GM19455 (cell line): ENCODE results near the gene RHEX.
A peak's percentile ranks its signal among the peaks of the same experiment; 100 is the strongest.
"Not testable (repeated sequence)": the region's sequence is repeated elsewhere in the genome, so short reads cannot be mapped to it uniquely, and the experiment has no call there.

Experiments
- ATAC-seq: cut with Tn5 transposase; IDR thresholded peaks from one replicate; pipeline ENCODE4 v1.9.1; 2021; ENCODE audit not compliant: unreplicated experiment

Gene RHEX

DNA sequence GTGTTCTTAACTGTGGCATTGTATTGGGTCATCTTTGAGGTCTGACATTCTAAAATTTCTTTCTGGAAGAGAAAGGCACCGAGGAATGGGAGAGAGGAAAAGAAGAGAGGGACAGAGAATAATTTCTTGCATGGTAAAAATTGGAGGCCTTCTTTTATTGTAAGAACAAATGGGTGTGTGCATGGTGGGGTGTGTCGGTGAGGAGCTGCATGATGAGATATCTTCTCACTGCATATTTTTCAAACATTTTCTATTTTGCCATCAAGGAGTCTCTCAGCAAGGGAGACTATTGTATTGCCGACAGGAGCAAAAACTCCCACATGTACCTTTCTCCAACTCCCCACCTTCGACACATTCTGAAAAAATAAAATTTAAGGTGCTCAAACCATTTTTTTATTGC lies 22.8 kb upstream of the RHEX start:
- no peak for ATAC-seq

DNA sequence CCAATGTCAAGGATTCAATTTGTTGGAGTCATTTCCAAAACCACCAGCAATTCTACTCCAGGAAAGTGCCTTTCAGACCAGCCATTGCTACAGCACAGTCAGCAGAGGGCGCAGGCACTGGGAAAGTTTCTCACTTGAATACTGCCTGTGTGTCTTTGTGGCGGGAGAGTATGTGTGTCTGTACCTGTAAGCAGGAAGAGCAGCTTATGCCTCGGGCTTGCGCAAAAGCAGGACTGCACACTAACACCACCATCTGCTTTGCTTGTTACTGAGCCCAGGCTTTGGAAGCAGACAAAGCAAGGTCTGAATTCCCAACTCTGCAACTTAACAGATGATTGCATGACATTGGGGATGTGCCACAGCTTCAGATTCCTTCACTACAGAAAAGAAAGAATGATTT lies 22.3 kb upstream of the RHEX start:
- ATAC-seq: peak; percentile 89

DNA sequence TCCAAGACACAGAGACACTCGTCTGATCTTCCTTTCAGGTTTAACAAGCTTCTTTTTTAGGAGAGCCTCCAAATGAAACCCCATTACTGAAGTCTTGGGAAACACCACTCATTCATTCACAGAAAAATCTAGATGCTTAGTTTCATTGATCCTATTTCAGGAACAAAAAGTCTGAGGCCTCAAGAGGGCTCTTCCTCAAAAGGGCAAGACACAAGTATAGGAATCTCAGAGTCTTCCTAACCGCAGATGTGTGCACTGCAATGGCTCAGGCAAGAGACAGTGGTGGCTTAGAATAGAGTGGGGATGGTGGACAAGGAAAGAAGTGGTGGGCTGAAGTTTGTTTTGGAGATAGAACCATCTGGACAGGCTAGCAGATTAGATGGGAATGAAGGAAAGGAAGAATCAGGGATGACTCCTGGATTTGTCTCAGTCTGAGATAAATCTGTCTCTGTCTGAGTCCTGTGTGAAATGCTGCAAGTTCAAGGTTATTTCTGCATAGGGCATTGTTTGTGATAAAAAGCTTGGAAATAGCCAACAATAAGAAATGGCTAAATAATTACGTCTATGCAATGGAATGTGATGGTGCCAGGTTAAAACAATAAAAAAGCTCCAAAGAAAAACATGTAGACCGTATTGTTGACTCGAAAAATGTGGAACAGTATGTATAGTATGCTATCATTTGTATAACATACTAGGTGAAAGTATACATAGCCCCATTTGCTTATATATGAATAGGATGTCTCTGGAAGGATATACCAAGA lies 20.4 kb upstream of the RHEX start:
- no peak for ATAC-seq

DNA sequence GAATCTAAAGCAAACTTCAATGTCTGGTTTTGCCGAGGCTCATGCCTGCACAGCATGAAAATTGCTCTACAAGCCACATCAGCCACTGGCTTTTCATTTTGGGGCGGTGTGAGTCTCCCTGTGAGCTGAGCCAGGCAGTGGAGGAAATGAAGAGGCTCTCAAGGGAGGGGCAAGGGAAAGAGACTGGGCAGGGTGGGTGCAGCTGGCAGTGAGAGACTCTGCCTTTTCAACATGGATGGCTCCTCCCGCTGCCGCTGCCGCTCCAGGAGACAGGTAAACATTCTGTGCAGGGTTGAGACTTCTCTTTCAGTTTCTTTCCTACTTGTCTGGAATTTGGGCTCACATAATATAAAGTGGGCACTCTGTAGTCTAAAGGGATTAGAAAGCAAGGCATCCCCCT lies 17.9 kb upstream of the RHEX start:
- no peak for ATAC-seq

DNA sequence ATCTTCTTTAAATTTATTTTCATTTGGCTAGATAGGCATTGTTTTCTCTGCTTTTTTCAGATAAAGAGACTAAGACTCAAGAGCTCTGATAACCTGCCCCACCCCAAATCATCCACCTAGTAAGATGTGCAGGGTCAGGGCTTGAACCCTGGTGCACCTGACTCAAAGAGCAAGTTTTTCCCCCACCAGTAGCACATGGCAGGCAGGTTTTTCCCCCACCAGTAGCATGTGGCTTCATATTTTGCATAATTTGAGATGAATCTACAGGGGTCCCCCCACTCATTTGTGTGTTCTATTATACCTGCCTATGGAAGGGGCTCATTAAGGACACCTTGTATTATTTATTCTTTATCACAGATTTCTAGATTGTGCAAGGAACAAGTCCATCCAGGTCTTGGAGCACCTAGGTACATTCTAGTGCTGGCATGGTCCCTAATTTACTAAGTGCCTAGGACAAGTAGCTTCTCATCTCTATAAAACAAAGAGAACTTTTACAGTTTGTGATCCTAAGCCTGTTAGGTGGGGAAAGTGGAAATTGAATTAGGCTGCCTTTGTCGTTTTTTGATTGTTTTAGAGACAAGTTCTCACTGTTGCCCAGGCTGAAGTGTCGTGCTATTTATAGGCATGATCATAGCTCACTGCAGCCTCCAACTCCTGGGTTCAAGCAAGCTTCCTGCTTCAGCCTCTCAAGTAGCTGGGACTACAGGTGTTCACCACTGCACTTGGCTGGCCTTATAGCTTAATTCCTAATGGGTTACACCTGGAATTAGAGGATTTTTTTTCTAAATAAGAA lies 16.1 kb upstream of the RHEX start:
- no peak for ATAC-seq

DNA sequence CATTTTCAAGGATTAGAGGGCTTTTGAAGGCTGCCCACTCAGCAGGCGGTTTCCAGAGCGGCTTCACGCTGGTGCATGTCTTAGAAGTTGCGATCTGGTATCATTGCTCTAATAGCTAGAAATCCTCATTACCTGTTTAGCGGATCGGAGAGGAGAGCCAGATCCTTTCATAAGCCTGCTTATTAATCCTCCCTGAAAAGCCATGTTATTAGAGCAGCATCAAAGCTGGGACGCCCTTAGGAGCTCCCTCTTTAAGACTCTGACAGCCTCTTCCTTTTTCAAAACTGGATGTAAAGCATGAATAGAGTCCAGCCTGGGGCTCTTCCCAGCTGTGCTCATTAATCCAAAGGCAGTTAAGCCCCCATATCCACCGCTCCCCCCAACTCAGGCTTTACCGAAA lies 15.4 kb upstream of the RHEX start:
- ATAC-seq: no peak

DNA sequence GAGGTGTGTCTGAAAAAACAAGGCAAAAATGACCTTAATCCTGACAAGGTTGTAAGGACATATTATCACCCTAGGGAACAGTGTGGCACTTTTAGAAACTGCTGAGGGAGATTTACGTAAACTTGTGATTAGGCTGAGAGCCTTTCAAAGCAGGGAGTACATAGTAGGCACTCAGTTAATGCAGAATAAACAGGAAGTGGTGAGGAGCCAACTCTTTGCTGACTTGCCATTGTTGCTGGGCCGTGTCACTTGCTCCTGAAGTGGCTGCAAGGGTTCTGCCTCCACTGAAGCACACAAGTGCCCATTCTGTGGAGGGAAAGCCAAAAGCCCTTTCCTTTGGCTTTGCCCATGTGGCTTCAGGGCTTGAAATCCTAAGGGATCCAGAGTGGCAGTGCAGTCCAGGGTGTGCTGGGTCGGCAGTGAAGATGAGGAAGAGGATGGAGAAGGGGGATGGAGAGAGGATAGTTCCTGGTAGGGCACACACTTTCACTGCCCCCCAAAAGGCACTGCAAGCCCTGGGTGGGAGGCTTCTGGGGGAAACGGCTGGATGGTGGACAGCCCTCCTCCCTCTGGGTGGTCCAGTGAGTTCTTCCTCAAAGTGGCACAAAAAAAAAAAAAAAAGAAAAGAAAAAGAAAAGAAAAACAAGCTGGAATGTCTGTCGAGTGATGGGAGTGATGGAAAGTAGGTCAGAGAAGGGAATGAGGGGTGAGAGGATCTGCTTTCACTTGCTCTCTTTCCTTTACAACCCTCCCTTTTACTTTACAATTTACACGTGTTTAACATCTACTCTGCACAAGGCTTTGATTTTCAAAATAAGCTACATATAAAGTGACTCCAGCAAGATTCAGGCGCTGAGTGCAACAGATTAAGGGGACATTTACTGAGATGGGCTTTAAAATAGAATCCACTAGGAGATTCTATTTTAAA lies 13.7 kb upstream of the RHEX start:
- ATAC-seq: no peak

DNA sequence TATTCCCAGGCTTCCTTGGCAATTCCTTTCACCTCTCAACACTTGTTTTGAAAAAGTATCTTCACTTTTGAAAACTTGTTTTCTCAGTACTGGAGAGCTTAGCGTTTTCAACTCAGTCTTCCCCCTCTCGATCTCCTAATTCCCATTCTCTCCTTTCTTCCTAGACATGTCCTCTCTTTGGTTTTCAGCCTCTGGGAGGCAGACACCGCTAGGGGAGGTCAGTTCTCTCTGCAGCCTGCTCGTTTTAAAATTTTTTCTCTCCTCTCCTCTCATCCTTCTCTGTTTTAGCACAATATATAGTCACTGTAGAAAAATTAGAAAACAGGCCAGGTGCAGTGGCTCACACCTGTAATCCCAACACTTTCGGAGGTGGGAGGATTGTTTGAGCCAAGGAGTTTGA lies 12.6 kb upstream of the RHEX start:
- ATAC-seq: no peak

DNA sequence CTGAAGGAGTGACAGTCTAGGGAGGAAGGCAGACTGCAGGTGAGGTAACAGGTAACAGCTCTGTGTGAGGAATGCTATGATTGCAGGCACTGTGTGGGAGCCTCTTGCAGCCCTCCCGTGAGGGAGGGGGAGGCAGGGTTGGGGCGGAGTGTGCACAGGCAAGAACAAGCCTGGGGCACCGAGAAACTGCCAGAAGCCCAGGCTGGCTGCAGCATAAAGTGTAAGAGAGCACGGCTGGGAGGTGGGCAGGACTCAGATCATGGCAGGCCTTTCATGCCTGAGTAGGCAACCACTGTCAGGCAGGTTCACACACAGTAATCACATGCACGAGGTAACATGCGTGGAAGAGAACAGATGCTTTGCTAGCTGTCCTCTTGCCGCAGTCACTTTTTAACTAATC lies 11.3 kb upstream of the RHEX start:
- no peak for ATAC-seq

DNA sequence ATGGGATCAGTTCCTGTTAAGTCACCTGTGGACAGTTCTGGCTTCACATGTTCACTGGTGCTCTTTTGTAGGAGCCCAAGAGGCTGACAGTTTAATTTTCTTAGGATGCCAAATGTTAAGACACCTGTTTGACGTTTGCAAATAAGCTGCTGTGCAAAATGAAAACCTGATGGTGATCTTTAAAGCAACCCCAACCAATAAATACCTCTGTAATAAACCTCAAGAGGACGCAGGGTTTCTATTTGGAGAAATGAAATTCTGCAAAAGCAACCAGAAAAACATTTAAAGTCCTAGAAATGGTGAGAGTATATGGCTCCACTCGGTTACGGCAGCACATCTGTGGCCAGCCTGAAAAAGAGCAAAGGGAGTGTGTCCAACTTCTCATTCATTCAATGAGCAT lies 5.7 kb upstream of the RHEX start:
- ATAC-seq: no peak

DNA sequence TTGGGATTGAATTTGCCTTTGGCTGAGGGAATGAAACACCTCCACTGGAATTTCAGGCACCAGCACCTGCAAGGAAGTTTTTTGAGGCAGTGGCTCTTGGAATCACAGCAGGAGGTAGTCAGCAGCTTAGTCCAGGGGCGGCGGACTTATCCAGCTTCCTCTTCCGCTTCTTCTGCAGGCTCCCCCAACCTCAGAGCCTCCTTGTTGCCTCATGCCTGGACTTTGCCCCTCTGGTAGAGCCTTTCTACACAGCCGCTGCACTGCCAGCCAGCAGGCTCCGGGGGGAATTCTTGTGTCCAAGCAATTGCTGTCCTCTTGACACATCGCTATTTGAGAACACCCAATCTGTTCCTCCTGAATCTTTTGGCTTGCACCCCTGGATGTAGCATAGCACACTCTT lies 4.4 kb upstream of the RHEX start:
- ATAC-seq: no peak

DNA sequence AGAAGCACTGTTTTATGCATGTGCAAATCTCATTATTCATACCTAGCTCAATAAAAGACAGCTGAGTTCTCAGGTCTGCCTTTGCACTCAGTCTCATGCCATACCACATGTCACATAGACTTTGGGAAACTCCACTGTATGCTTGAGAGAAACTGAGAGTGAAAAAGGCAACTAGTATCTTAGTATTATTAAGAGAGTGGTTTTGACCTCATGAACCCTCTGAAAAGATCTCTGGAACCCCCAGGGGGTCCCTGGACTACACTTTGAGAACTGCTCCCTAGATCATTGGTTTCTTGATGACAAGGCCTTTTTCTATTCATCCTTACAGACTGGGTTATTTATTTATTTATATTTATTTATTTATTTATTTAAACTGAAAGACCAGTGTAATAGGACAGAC lies 3.7 kb upstream of the RHEX start:
- peak; percentile 41 for ATAC-seq

DNA sequence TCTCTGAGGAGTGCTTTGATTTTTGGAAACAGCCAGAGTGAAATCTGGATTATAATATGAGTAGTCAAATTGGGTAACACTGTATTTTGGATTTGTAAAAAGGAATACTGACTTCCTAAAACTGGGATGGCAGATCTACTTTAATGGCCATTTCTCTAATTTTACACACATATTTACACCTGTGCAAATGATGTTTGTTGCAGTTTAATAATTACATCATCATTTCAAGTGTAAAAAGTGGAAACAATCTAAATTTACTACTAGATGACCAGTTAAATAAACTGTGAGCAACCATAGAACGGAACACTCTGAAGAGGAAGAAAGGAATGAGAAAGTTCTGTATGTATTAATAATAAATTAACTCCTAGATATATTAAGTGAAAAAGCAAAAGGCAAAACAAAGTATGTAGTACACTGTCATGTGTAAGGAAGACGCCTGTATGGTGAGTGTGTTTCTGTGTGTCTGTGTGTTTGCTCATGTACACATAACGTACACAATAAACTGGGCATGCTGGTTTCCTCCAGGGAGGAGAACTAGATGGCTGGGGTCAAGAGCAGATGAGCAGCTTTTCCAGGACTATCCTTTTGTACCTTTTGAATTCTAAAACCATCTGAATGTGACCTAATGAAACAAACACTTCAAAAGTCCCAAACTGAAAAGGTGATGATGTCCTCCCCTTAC lies 2.9 kb upstream of the RHEX start:
- ATAC-seq: no peak

DNA sequence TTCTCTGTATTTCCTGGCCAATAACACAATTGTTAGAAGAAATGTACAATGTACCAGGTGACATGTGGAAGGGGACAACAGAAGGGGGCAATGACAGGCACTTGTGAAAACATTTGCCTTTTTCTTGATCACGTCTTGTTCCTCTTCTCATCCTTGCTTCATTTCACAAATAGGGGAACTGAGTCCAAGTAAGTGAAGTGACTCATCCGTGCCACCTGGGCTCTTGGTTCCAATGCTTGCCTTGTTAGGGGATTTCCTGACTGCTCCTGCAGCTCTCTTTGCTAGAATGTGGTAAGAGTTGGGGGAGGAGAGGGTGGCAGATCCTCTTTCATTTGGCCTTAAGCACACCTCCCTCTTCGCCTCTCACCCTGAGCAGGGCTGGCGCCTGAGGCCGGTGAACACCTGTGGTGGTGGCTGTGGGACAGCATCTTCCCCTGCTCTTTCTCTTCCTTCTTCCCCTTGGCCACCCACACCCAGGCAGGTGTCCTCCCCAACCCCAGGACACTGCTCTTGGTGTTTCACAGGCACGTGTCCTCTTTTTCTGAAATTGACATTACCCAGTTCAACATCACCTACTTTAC lies 2.2 kb upstream of the RHEX start:
- peak; percentile 80 for ATAC-seq

DNA sequence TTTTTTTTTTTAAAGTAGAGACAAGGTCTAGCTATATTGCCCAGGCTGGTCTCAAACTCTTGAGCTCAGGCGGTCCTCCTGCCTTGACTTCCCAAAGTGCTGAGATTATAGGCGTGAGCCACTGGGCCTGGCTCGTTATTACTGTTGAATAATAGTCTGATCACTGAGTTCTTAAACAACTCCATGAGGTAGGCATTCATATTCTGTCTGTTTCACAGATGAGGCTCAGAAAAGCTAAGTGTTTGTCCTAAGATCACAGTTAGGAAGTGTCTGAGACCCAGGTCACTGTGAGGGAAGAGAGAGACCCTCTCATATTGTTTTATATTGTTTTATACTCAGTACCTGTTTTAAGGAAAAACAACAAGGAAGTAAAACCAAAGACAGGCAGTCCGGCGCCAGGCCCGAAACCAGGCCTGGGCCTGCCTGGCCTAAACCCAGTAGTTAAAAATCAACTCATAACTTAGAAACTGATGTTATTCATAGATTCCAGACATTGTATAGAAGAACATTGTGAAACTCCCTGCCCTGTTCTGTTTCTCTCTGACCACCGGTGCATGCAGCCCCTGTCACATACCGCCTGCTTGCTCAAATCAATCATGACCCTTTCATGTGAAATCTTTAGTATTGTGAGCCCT lies 625 bp upstream of the RHEX start:
- not testable (repeated sequence) for ATAC-seq

DNA sequence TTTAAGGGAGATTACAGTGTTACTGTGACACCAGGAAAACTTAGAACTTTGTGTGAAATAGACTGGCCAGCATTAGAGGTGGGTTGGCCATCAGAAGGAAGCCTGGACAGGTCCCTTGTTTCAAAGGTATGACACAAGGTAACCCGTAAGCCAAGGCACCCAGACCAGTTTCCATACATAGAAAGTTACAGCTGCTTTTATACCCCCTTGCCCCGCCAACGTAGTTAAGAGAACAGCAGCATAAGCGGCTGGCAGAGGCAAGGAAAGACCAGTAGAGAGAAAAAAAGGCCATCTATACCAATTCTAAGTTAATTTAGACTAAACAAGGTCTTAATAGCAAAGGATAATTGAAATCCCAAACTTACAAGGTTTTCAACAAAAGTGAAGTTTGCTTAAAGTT lies 643 bp downstream of the RHEX start:
- not testable (repeated sequence) for ATAC-seq

DNA sequence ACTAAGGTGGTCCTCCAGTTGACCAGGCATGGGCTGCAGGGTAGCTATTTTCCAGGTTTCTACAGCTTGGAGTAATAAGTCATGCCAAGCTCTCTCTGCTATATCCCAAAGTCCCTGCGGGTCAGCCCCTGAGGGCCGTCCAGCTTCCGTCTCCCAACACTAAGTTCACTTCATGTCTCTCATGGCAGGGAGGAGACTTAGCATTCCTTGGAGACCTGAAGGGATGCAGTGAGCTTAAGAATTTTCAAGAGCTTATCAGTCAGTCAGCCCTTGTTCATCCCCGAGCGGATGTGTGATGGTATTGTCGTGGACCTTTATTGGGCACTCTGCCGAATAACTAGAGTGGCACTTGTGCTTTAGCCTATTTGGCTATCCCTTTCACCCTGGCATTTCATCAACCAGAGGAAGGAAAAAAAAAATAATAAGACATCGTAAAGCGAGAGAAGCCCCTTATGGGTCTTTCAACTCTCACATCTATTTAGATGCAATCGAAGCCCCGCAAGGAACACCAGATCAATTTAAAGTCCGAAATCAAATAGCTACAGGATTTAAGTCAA lies 2.2 kb downstream of the RHEX start:
- ATAC-seq: not testable (repeated sequence)

DNA sequence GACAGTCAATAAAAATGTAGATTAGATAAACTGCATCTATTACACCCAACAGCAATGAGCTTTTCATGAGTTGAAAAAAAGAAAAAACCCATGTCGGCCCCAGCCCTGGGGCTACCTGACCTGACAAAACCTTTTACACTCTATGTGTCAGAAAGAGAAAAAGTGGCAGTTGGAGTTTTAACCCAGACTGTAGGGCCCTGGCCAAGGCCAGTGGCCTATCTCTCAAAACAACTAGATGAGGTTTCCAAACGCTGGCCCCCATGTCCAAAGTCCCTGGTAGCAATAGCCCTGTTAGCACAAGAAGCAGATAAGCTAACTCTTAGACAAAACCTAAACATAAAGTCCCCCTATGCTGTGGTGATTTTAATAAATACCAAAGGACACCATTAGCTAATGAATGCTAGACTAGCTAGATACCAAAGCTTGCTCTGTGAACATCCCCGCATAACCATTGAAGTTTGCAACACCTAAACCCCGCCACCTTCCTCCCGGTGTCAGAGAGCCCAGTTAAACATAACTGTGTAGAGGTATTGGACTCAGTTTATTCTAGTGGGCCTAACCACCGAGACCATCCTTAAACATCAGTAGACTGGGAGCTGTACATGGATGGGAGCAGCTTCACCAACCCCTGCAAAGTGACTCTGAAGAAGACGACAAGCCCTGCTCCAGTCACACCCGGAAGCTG lies 2.8 kb downstream of the RHEX start:
- not testable (repeated sequence) for ATAC-seq

DNA sequence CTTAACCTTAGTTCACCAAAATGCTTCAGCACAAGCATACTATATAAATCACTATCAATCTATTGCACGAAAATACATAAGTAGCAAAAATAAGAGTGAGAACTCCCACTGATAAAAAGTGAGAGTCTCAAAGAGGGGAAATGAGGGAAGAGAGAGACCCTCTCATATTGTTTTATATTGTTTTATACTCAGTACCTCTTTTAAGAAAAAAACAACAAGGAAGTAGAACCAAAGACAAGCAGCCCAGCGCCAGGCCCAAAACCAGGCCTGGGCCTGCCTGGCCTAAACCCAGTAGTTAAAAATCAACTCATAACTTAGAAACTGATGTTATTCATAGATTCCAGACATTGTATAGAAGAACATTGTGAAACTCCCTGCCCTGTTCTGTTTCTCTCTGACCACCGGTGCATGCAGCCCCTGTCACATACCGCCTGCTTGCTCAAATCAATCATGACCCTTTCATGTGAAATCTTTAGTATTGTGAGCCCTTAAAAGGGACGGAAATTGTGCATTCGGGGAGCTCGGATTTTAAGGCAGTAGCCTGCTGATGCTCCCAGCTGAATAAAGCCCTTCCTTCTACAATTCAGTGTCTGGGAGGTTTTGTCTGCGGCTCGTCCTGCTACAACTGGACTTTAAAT lies 5.4 kb downstream of the RHEX start:
- not testable (repeated sequence) for ATAC-seq
